Immature natural killer cell (primary cell): ENCODE measurements around the gene TTC27. TPM values are rescaled to one million over a fixed set of nuclear protein-coding genes. Genes with fewer than 3 reads are reported as not detected.

Experiments used
- DNase-seq, 3 donors: peaks; one replicate each; pipeline ENCODE4 v3.0.0; 2022; ENCODE audit warnings: mixed read lengths in 1 of 3
- H3K27ac Mint-ChIP-seq, 6 donors: one replicate each; pipeline ENCODE4 v1.8.0; 2020; ENCODE audit warnings: mixed read lengths in 6 of 6, mild to moderate bottlenecking in 5 of 6, inconsistent platforms in 4 of 6, moderate library complexity in 3 of 6
- H3K27me3 Mint-ChIP-seq, 3 donors: one replicate each; pipeline ENCODE4 v1.8.0; 2020 to 2021; ENCODE audit warnings: low read depth in 3 of 3, mild to moderate bottlenecking in 3 of 3, mixed read lengths in 3 of 3, moderate library complexity in 3 of 3, inconsistent platforms in 1 of 3
- H3K36me3 Mint-ChIP-seq, 3 donors: one replicate each; pipeline ENCODE4 v1.8.0; 2020; ENCODE audit warnings: mixed read lengths in 3 of 3, inconsistent platforms in 2 of 3, mild to moderate bottlenecking in 2 of 3
- H3K4me1 Mint-ChIP-seq, 2 donors: one replicate each; pipeline ENCODE4 v1.8.0; 2020; ENCODE audit warnings: inconsistent platforms in 2 of 2, mild to moderate bottlenecking in 2 of 2, mixed read lengths in 2 of 2, moderate library complexity in 1 of 2
- H3K4me3 Mint-ChIP-seq, 5 donors: one replicate each; pipeline ENCODE4 v1.8.0; 2020; ENCODE audit warnings: mild to moderate bottlenecking in 5 of 5, mixed read lengths in 5 of 5, inconsistent platforms in 3 of 5, moderate library complexity in 3 of 5
- H3K9me3 Mint-ChIP-seq, 6 donors: one replicate each; pipeline ENCODE4 v1.8.0; 2020; ENCODE audit warnings: mild to moderate bottlenecking in 6 of 6, mixed read lengths in 6 of 6, inconsistent platforms in 4 of 6, moderate library complexity in 3 of 6
- polyA plus RNA-seq, 3 donors: library from polyadenylated mRNA; unstranded; fragments of 300-500 nt; fragmentation: Illumina TruSeq; gene quantifications; one replicate each; pipeline ENCODE4 v1.2.3, GENCODE V29; 2021

Gene TTC27
- polyA plus RNA-seq, 3 donors from 2014 or later = 6.3 to 14.4 (median 10.4) TPM

DNA sequence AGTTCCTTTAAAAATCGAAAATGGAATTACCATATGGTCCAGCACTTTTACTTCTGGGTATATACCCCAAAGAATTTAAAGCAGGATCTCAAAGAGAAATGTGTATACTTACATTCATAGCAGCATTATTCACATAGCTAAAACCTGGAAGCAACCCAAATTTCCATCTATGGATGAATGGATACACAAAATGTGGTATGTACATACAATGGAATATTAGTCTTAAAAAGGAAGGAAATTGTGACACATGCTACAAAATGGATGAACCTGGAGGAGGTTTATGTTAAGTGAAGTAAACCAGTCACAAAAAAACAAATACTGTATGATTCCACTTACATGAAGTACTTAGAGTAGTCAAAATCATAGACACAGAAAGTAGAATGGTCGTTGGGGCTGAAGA is 171.0 kb downstream of the TTC27 start:
- no peak overlapping the region for H3K27ac Mint-ChIP-seq
- H3K4me1 Mint-ChIP-seq = no peaks in the 10 kb centered on the region
- H3K27me3 Mint-ChIP-seq = no peaks in the 10 kb centered on the region
- DNase-seq = no peak
- no peak overlapping the region for H3K4me3 Mint-ChIP-seq
- no peaks in the 10 kb centered on the region for H3K9me3 Mint-ChIP-seq
- peaks cover 8 to 19% (median 12%) of the 10 kb centered on the region in 3 donors for H3K36me3 Mint-ChIP-seq

DNA sequence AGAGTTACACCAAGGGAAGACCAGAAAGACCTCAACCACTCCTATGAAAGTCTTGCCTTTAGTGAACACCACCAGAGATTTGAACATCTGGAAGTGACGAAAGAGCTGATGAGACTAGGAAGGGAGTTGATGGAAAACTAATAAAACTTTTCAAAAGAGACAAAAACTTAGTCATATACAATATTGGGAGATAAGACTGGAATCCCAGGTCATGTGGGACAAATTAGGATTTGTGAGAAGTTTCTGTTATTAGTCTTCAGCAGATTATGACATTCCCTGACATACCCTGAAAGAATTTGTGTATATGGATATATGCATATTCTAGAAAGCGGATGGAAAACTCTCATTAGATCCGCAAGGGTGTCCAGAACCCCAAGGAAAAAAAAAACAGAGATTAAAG is 173.9 kb downstream of the TTC27 start:
- DNase-seq = no peak
- no peak overlapping the region for H3K4me3 Mint-ChIP-seq
- no peak overlapping the region for H3K27ac Mint-ChIP-seq
- H3K4me1 Mint-ChIP-seq = no peaks in the 10 kb centered on the region
- no peaks in the 10 kb centered on the region for H3K27me3 Mint-ChIP-seq
- no peaks in the 10 kb centered on the region for H3K9me3 Mint-ChIP-seq
- H3K36me3 Mint-ChIP-seq = peaks cover 8 to 12% (median 8%) of the 10 kb centered on the region in 3 donors

DNA sequence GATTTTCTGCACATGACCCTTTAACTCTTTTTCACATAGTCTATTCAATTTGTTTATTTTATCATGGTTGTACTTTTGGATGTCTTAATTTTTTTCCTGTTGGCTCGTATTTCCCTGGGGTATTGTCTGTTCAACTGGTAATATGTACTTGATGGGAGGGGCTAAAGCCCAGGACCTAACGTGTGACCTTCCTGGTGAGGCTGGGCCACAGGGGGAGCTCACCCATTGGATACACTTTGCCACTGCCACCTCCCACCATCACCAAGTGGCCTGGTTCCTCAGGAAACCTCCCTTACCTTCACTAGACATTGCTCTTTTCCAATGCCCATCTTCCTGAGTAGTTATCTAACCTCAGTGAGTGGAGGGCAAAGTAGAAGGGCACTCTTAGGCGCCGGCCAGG is 175.0 kb downstream of the TTC27 start:
- H3K36me3 Mint-ChIP-seq = peaks cover under 1 to 8% (median 5%) of the 10 kb centered on the region in 3 donors
- no peak overlapping the region for H3K27ac Mint-ChIP-seq
- no peaks in the 10 kb centered on the region for H3K27me3 Mint-ChIP-seq
- H3K9me3 Mint-ChIP-seq = no peaks in the 10 kb centered on the region
- no peaks in the 10 kb centered on the region for H3K4me1 Mint-ChIP-seq
- no peak overlapping the region for H3K4me3 Mint-ChIP-seq
- no peak for DNase-seq

DNA sequence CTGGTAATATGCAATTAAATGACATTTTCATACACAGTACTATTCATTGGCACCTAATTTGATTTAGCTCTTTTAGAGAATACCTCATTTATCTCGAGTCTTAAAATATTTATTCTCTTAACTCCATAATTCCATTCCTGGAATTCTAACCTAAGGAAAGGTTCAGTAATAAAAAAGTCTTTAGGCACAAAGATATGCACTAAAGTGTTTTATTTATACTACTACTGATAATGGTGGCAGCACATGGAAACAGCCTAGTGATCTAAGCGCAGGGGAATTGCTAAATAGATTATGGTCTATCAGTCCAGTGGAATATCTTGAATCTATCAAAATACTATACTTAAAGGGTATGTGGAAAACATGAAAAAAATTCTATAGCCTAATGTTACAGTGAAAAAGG is 176.4 kb downstream of the TTC27 start:
- Mint-ChIP-seq H3K4me3 (no peak overlapping the region), H3K36me3 (peaks cover 6 to 16% (median 12%) of the 10 kb centered on the region in 3 donors), H3K4me1 (no peaks in the 10 kb centered on the region), H3K9me3 (no peaks in the 10 kb centered on the region), H3K27me3 (no peaks in the 10 kb centered on the region), H3K27ac (no peak overlapping the region)
- DNase-seq = no peak

DNA sequence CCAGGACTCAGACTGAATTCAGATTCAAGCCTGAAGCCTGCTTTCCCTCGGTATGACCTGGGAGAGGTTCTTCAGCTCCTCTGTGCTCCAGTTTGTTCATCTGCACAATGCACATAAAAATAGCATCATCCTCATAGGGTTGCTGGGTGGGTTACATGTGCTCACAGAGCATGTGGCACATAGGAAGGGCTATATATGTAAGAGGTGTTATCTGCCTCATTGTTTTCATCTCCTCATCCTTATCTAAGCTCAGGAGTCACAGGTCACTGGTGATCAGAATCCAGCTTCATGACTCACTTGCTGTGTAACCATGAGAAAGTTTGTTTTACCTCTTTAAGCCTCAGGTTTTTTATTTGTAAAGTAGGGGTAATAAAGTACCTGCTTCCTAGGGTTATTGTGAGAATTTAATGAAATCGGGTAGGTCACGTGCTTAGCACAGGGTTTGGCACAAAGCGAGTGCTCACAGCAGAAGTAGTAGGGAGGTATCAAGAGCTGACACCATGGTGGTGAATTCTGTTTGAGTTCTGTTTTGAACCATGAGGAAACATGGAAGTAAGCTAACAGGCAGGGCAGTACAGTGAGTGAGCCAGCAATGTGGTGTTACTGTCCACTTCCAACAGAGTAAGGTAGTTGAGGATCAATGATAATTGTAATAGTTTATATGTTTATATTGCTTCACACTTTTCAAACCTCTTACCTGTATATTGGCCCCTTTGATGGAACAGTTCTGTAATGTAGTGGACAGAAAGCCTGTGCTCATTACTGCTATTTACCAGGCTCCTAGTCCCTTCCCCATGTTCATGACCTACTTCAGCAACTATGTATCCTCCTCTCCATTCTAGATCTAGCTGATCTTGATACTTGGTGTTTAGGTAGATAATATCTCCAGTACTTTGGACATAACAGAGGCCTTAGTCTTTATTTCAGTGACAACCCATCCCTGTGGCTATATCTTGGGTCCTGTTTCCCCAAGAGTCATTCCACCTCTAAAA is 177.6 kb downstream of the TTC27 start:
- no peak overlapping the region for H3K27ac Mint-ChIP-seq
- DNase-seq = no peak
- H3K36me3 Mint-ChIP-seq = peaks cover 10 to 24% (median 16%) of the 10 kb centered on the region in 3 donors
- no peaks in the 10 kb centered on the region for H3K4me1 Mint-ChIP-seq
- no peak overlapping the region for H3K4me3 Mint-ChIP-seq
- H3K9me3 Mint-ChIP-seq = no peaks in the 10 kb centered on the region
- no peaks in the 10 kb centered on the region for H3K27me3 Mint-ChIP-seq

DNA sequence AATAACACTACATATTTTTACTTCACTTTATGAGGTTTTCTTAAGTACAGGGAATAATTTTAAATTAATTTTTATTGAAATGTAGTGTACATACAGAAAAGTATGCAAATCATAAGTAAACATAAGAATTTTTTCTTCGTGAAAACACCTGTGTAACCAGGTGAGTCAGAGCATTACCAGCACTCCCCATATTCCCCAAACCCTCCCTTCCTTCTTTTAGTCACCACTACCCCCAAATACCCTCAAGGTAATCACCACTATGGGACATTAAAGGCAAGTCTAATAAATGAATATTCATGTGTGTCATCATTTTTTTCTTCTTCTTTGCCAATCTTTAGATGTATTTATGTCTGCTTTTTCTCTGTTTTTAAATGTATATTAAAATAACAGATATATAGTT is 179.0 kb downstream of the TTC27 start:
- Mint-ChIP-seq H3K27me3 (no peaks in the 10 kb centered on the region), H3K9me3 (no peaks in the 10 kb centered on the region), H3K36me3 (peaks cover 21 to 37% (median 23%) of the 10 kb centered on the region in 3 donors)

DNA sequence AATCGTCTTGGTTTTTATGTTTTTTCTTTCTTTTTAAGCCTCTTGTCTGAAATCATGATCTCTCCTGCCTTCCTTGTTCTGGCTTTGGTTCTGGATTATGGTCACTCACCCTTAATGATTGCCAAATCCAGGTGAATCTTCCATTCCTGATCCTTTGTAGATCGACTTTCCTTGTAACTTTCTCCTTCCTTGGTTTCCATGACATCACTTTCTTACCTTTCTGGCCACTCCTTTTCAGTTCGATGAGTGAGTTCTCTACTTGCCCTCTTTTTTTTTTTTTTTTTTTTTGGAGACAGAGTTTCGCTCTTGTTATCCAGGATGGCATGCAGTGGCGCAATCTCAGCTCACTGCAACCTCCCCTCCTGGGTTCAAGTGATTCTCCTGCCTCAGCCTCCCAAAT is 179.8 kb downstream of the TTC27 start:
- DNase-seq = no peak
- H3K27me3 Mint-ChIP-seq = no peaks in the 10 kb centered on the region
- H3K27ac Mint-ChIP-seq = peak overlapping the region in 1 of 6 donors; percentile 5
- H3K9me3 Mint-ChIP-seq = no peaks in the 10 kb centered on the region
- H3K4me3 Mint-ChIP-seq = no peak overlapping the region
- peaks cover 18 to 37% (median 25%) of the 10 kb centered on the region in 3 donors for H3K36me3 Mint-ChIP-seq
- no peaks in the 10 kb centered on the region for H3K4me1 Mint-ChIP-seq

More for the DNA sequence above, 179.0 kb downstream of the TTC27 start:
- Mint-ChIP-seq H3K4me3 (no peak overlapping the region), H3K4me1 (no peaks in the 10 kb centered on the region), H3K27ac (no peak overlapping the region)
- DNase-seq = no peak

DNA sequence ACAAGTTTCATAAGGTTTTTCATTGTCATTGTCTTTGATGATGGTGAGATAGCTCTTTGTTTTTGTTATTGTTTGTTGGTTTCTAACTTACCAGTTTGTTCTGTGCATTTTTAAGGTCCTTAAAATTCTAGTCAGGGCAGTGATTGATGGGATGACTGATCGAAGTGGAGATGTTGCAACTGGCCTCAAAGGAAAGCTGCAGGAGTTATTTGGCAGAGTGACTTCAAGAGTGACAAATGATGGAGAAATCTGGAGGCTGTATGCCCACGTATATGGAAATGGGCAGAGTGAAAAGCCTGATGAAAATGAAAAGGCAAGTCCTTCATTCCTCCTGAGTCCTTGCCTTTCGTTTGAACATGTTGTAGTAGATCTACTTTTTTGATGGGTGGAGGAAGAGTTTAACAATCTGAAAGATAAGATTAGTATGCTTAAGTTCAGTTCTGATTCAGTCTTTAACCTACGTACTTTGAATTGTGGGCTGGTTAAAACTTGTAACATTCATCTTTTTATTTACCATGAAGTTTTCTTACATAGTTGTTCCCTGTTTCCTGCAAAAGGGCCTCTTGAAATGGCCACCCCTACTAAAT is 183.2 kb downstream of the TTC27 start:
- H3K27ac Mint-ChIP-seq = no peak overlapping the region

DNA sequence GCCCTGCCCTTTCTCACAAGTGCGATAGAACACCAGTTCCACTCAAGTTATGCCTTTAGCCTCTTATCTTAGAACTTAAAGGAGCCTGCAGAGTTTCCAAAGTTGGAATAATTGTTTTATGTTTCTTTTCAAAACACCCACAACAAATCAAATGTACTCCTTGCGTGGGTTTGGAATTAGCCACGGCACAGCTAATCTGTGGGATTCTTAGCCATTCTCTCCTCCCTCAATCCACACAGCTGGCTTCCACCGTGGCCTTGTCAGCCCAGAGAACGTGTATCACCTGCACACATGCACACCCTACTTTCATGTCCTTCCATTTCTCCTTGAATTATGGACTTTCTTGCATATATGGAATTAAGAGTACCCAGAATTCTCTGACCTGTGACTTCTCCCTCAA is 183.8 kb downstream of the TTC27 start:
- DNase-seq = no peak
- Mint-ChIP-seq H3K36me3 (peaks cover 23 to 51% (median 39%) of the 10 kb centered on the region in 3 donors), H3K4me1 (no peaks in the 10 kb centered on the region), H3K4me3 (no peak overlapping the region), H3K27ac (no peak overlapping the region), H3K9me3 (no peaks in the 10 kb centered on the region), H3K27me3 (no peaks in the 10 kb centered on the region)

More for the DNA sequence above, 183.2 kb downstream of the TTC27 start:
- Mint-ChIP-seq H3K36me3 (peaks cover 23 to 51% (median 35%) of the 10 kb centered on the region in 3 donors), H3K9me3 (no peaks in the 10 kb centered on the region), H3K4me1 (no peaks in the 10 kb centered on the region), H3K27me3 (no peaks in the 10 kb centered on the region), H3K4me3 (no peak overlapping the region)
- no peak for DNase-seq

DNA sequence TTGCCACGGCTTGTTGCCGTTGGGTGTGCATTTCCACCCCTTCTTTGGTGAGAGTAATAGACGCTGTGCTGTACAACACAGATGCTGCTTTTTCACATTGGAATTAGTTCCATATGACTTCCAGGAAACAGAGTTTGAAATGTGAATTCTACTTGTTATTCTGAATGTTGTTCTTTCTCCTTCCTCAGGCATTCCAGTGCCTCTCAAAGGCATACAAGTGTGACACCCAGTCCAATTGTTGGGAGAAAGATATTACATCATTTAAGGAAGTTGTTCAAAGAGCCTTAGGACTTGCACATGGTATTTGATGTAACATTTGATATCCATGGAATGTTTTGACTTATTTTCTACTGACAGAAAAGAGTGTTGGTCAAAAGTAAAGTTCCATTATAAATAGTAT is 184.5 kb downstream of the TTC27 start:
- Mint-ChIP-seq H3K4me3 (no peak overlapping the region), H3K36me3 (peaks cover 24 to 53% (median 40%) of the 10 kb centered on the region in 3 donors)

DNA sequence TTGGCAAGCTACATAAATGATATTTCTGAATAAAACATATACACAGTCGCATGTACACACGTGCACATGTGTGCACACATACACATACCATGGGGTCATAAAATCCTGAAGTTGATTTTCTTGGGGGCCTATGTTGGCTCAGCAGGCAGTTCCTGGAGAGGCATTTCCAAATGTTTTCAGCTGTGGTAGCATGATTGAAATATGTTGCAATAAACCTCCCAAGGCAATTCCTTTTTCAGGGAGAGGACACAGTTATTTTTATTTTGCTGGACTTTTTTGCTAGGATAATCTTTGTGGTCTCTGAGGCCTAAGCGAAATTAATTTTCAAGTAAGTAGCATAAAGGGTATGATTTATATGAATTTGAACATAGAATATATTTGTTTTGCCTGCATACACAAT is 192.2 kb downstream of the TTC27 start:
- H3K27me3 Mint-ChIP-seq = peaks cover 0 to 2% (median 0%) of the 10 kb centered on the region in 3 donors
- DNase-seq = no peak
- H3K4me3 Mint-ChIP-seq = no peak overlapping the region
- no peak overlapping the region for H3K27ac Mint-ChIP-seq
- H3K4me1 Mint-ChIP-seq = no peaks in the 10 kb centered on the region
- H3K36me3 Mint-ChIP-seq = peaks cover 17 to 32% (median 18%) of the 10 kb centered on the region in 3 donors
- no peaks in the 10 kb centered on the region for H3K9me3 Mint-ChIP-seq

More for the DNA sequence above, 184.5 kb downstream of the TTC27 start:
- DNase-seq = no peak
- Mint-ChIP-seq H3K4me1 (no peaks in the 10 kb centered on the region), H3K27me3 (no peaks in the 10 kb centered on the region), H3K27ac (no peak overlapping the region), H3K9me3 (no peaks in the 10 kb centered on the region)

DNA sequence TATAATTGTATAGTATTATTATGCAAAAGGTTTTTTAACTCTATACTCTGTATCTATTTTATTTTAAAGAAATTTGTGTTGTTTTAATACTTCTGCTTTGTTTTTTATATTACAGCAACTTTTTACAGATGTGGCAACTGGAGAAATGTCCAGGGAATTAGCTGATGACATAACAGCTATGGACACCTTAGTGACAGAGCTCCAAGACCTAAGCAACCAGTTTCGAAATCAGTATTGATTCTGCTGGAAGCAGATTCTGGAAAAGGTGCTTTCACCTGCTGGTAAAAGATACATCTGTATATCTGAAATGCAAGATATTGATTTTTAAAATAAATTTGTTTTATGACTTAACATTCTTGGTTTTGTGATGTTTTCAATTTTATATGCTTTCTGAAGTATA is 192.9 kb downstream of the TTC27 start:
- Mint-ChIP-seq H3K9me3 (no peaks in the 10 kb centered on the region), H3K4me3 (no peak overlapping the region), H3K36me3 (peaks cover 17 to 29% (median 18%) of the 10 kb centered on the region in 3 donors), H3K27ac (no peak overlapping the region), H3K27me3 (peaks cover 0 to 2% (median 0%) of the 10 kb centered on the region in 3 donors), H3K4me1 (no peaks in the 10 kb centered on the region)
- DNase-seq = no peak

DNA sequence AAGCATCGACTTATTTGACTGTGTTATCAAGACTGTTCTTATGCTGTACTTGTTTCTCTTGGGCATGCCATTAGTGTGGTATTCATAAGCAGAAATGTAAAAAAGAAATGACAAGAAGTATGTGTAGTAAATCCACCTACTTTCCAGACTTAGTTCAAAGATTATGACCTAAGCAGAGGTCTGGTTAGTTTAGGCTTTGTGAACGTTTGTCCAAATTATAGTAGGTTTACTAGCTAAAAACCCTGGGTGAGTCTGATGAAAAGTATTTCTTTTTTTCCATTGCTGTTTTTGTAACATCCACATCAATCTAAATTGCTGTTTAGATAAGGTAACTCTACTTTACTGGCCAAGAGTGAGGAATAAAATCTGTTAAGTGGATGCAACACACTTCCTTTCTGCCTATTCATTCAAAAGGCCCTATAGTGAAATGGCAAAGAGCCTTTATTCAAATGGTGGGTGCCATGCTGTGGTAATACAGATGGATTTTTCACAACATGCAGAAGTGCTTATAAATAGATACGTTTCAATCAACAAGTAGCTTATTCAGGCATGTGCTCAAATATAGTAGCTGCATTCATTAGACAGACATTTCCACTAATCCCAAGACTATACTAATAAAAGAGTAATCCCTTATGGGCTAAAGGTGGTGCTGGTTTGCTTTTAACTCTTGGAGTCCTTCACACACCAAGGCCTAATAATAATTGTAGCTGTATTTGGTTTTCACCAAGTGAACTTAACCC is 196.4 kb downstream of the TTC27 start:
- Mint-ChIP-seq H3K36me3 (peaks cover 7 to 24% (median 11%) of the 10 kb centered on the region in 3 donors), H3K9me3 (peaks cover 0 to 3% (median 0%) of the 10 kb centered on the region in 6 donors), H3K27me3 (peaks cover 0 to 1% (median 1%) of the 10 kb centered on the region in 3 donors), H3K27ac (no peak overlapping the region), H3K4me1 (no peaks in the 10 kb centered on the region), H3K4me3 (no peak overlapping the region)
- no peak for DNase-seq
